ENCODE measurements around the gene OSBPL1A. TPM values are rescaled to one million over a fixed set of nuclear protein-coding genes. Genes with fewer than 3 reads are reported as not detected.

The OSBPL1A gene
- total RNA-seq, 1 donor from 2014 or later: 42.0 TPM

GRCh38 chr18:24259869-24260641, 137.6 kb downstream of the OSBPL1A start:
- TF ChIP-seq CTCF (IDR thresholded peaks at IDR 0.05): no peak
- peaks cover 7% of the 10 kb centered on the region for H3K4me1 ChIP-seq
- no peaks in the 10 kb centered on the region for H3K27me3 ChIP-seq
- ATAC-seq (no peak), DNase-seq (no peak)
- H3K4me3 ChIP-seq: no peak overlapping the region
- peaks cover 3% of the 10 kb centered on the region for H3K36me3 ChIP-seq
- intact Hi-C loops (cut with DNase I): no loop called here
- H3K9me3 ChIP-seq: peaks cover 6% of the 10 kb centered on the region
- no peak overlapping the region for H3K27ac ChIP-seq

- no peaks in the 10 kb centered on the region for H3K36me3 ChIP-seq
- ATAC-seq (no peak), DNase-seq (no peak)
- H3K4me3 ChIP-seq: no peak overlapping the region
- no peaks in the 10 kb centered on the region for H3K27me3 ChIP-seq
- H3K27ac ChIP-seq: no peak overlapping the region
- H3K4me1 ChIP-seq: no peaks in the 10 kb centered on the region
- H3K9me3 ChIP-seq: peaks cover 6% of the 10 kb centered on the region
- TF ChIP-seq CTCF (IDR thresholded peaks at IDR 0.05): no peak
- intact Hi-C loops (cut with DNase I): no loop called here
These were observed 143.6 kb downstream of the OSBPL1A start for GRCh38 chr18:24254071-24254470.

- no peak for TF ChIP-seq CTCF (IDR thresholded peaks at IDR 0.05)
- Histone ChIP-seq H3K4me3 (no peak overlapping the region), H3K36me3 (no peaks in the 10 kb centered on the region), H3K9me3 (no peaks in the 10 kb centered on the region), H3K27me3 (no peaks in the 10 kb centered on the region), H3K27ac (no peak overlapping the region), H3K4me1 (no peaks in the 10 kb centered on the region)
- intact Hi-C loops (cut with DNase I): no loop called here
- ATAC-seq (no peak), DNase-seq (no peak)
These were observed 147.9 kb downstream of the OSBPL1A start for GRCh38 chr18:24249716-24250115.

- H3K27me3 ChIP-seq: no peaks in the 10 kb centered on the region
- DNase-seq (no peak), ATAC-seq (no peak)
- H3K4me3 ChIP-seq: no peak overlapping the region
- H3K27ac ChIP-seq: no peak overlapping the region
- no peaks in the 10 kb centered on the region for H3K4me1 ChIP-seq
- no peaks in the 10 kb centered on the region for H3K36me3 ChIP-seq
- intact Hi-C loops (cut with DNase I): no loop called here
- H3K9me3 ChIP-seq: no peaks in the 10 kb centered on the region
- TF ChIP-seq CTCF (IDR thresholded peaks at IDR 0.05): no peak
These were observed 149.3 kb downstream of the OSBPL1A start for GRCh38 chr18:24248359-24248758.

- ATAC-seq: no peak
- no peak overlapping the region for H3K4me3 ChIP-seq
- H3K4me1 ChIP-seq: no peaks in the 10 kb centered on the region
- no peak overlapping the region for H3K27ac ChIP-seq
- intact Hi-C loops (cut with DNase I): no loop called here
- no peak for DNase-seq
- H3K27me3 ChIP-seq: no peaks in the 10 kb centered on the region
- H3K36me3 ChIP-seq: no peaks in the 10 kb centered on the region
- no peak for TF ChIP-seq CTCF (IDR thresholded peaks at IDR 0.05)
- H3K9me3 ChIP-seq: no peaks in the 10 kb centered on the region
These were observed 151.5 kb downstream of the OSBPL1A start for GRCh38 chr18:24246143-24246542.
